Right forelimb (tissue), 1 donor: ENCODE results near the gene NOS3.

Experiments
- DNase-seq: peaks from one replicate; pipeline ENCODE4 v3.0.0-alpha.2; 2018

Gene NOS3

GRCh38 chr7:150980663-150981062, 10.2 kb upstream of the NOS3 start:
- DNase-seq = no peak

- DNase-seq = no peak
These were observed 9.2 kb upstream of the NOS3 start for GRCh38 chr7:150981644-150982043.

- DNase-seq = no peak
These were observed 8.5 kb upstream of the NOS3 start for GRCh38 chr7:150982351-150982750.

GRCh38 chr7:150983893-150984368, 6.9 kb upstream of the NOS3 start:
- no peak for DNase-seq

GRCh38 chr7:150986099-150986512, 4.7 kb upstream of the NOS3 start:
- peak; percentile 76 for DNase-seq

GRCh38 chr7:150986556-150986955, 4.3 kb upstream of the NOS3 start:
- no peak for DNase-seq

GRCh38 chr7:150988230-150989226, 2.3 kb upstream of the NOS3 start:
- peak; percentile 84 for DNase-seq

GRCh38 chr7:150989456-150989855, 1.4 kb upstream of the NOS3 start:
- DNase-seq = no peak

- no peak for DNase-seq
These were observed 1.3 kb downstream of the NOS3 start for GRCh38 chr7:150992051-150992640.

GRCh38 chr7:150992833-150993302, 2.1 kb downstream of the NOS3 start:
- DNase-seq = no peak

- no peak for DNase-seq
These were observed 2.7 kb downstream of the NOS3 start for GRCh38 chr7:150993511-150993910.

GRCh38 chr7:150994141-150994837, 3.5 kb downstream of the NOS3 start:
- DNase-seq = no peak

- DNase-seq = no peak
These were observed 4.2 kb downstream of the NOS3 start for GRCh38 chr7:150994838-150995510.

- no peak for DNase-seq
These were observed 5.7 kb downstream of the NOS3 start for GRCh38 chr7:150996376-150997074.

GRCh38 chr7:150997075-150997511, 6.3 kb downstream of the NOS3 start:
- no peak for DNase-seq

GRCh38 chr7:150997817-150998216, 7.0 kb downstream of the NOS3 start:
- DNase-seq = no peak

GRCh38 chr7:150998341-150998740, 7.5 kb downstream of the NOS3 start:
- no peak for DNase-seq

- DNase-seq = no peak
These were observed 8.2 kb downstream of the NOS3 start for GRCh38 chr7:150999001-150999400.

- no peak for DNase-seq
These were observed 8.8 kb downstream of the NOS3 start for GRCh38 chr7:150999497-151000230.

- DNase-seq = no peak
These were observed 10.2 kb downstream of the NOS3 start for GRCh38 chr7:151000897-151001495.

GRCh38 chr7:151001546-151001945, 10.7 kb downstream of the NOS3 start:
- DNase-seq = no peak
